NCI-H2196 (cell line): Measurements from ENCODE around the gene ICE2.

Experiments
- DNase-seq: peaks from one replicate; lab custom pipeline; 2025; ENCODE audit not compliant: unreplicated experiment; lab: John Stamatoyannopoulos, UW

Gene ICE2

DNA sequence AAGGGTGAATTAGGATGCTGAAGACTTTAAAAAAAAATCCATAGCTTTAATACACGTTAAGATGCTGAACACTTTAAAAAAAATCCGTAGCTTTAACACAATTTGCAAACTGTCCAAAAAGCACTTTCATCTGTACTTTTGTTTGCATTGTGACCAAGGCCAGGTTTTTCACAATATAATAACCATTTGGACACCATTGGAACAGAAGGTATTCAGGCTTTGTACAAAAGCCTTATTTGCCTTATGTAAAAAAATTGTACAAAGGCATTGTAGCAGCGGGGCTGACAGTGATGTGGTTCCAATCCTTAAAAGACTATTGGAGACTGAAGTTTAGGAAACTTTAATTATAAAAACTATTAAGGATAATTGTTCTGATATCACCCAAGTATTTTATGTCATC is 15.2 kb upstream of the ICE2 start:
- no peak for DNase-seq

DNA sequence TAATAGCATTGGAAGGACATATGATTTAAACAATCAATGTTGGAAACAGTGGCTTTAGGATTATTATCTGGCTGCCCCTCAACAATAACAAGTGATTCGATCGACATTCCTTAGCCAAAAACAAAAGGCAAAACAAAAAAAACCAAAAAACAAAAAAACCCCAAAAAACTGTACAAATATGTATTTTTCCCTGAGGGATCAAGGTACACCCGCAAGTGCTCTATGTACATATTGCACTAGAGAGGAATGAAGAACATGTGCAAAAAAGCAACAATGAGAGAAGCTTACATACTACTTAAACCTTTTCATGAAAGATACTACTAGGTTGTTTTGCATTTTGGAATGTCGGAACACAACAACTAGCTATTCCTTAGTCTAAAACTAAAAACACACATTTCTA is 14.2 kb upstream of the ICE2 start:
- DNase-seq, result no peak

DNA sequence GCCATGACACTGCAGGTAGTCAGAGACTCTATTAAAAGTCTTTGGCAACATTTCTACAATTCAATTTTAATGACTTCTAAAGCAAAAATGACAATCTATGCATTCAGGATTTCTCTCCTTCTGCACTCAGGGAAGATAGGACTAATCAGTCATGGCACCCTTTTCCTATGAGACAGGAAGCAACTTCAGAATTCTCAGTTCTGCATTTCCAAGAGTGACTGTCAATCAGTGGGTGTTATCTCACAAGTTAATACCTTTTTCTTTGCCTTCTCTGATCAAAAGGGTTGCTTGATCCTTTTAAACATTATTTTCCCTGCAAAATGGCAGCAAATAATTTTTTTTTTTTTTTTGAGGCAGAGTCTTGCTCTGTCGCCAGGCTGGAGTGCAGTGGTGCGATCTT is 7.8 kb upstream of the ICE2 start:
- DNase-seq, result no peak

DNA sequence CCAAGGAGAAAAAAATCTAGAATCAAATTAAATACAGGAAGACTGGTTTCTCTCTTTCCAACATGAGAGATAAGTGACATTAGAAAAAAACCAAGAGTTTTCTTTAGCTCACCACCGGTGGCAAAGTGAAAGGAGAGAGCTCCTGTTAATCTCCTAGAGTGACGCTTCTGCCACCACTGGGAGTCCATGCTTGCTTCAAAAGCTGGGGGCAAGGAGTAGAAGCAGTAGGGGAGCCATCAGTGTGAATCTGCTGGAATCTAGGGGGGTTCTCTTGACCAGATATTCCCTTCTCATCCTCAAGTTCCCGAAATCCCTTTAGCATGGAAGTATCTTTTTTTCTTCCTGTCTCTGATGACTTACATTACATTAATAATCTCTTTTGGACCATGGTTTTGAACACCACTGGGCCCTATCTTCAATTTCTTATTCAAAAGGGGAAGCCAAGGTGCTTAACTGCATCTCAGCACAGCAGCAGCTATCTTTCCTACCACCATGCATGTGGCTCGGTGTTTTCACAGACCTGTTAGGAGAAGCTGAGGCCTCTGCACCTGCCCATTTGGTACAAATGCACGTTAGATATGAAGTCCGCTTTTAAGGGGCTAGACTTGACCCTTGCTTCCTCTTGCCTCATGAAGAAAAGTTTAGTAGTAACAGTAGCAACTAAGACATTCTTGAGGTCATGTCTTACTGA is 6.6 kb upstream of the ICE2 start:
- no peak for DNase-seq

DNA sequence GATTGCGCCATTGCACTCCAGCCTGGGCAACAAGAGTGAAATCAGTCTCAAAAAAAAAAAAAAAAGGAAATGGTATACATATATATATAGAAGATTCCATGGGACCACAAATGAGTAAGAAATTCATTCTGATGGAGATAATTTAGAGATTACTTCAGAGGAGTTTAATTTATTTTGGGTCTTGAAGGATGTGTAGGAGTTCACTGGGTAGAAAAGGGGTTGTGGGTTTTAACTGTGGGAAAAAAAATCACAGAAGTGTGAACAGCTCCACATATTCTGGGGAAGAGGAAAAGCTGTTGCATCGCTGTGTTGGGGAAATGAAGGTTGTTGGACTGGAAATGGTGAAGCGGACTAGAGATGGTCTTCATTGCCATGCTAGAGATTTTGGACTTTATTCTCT is 4.1 kb upstream of the ICE2 start:
- DNase-seq, result no peak

DNA sequence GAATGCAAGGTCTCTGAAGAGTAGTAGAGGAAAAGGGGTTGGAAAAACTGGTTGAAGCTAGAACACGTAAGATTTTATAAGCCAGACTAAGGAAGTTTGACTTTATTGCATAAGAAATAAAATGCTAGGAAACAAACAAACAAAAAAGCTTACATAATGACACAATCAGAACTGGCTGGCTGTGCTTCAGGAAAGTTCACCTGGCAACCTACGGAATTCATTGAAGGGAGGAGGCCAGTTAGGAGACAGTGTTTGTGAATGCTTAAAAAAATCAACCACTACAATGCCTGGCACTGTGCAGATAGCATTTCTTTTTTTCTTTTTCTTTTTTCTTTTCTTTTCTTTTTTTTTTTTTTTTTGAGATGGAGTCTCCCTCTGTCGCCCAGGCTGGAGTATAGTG is 1.9 kb upstream of the ICE2 start:
- no peak for DNase-seq

DNA sequence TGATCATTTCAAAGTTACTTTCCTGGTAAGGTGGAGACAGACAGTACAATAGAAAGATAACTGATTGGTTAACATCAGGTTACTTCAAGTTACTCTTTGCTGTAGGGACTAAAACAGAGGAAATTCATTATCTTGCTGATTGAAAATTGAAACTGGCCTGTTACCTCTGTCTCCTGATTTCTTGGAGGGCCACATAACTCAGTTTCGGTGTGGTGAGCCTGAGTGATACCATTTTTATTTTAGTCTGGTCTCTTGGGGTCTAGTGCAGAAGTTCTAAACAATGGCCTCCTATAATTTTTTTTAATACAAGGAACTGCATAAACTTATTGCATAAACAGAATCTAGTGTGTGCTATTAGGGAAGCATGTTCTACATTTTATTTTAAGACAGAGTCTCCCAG is 1.2 kb upstream of the ICE2 start:
- DNase-seq, result no peak

DNA sequence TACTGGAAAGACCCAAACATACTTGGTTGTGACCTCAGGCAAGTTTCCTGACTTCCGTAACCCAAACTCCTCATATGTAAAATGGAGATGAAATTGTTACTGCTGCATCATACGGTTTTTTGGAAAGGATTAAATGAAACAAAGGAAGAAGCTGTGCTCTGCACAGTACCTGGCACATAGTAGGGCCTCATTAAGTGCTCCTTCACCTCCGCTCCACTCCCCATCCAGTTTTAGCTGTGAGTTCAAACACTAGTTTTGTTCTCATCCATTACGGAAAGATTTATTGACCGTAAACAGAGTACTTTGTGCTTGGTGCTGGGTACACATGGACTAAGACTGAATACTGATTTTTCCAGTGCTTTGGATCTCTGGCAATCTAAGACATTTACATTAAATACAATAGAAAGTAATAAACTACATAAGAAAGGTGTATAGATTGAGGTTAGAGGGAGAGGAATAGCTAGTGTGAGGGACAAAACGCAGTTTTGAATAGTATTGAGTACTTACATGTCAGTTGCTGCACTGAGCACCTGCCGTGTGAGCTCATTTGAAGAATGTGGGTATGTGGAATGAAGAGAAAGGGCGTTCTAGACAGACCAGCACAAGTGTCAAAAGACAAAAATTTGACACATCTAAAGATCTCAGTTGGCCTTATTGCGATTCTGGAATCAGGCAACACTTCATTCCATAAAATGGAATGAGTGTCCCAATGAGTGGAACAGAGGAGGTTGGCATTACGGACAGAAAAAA is 594 bp upstream of the ICE2 start:
- no peak for DNase-seq

DNA sequence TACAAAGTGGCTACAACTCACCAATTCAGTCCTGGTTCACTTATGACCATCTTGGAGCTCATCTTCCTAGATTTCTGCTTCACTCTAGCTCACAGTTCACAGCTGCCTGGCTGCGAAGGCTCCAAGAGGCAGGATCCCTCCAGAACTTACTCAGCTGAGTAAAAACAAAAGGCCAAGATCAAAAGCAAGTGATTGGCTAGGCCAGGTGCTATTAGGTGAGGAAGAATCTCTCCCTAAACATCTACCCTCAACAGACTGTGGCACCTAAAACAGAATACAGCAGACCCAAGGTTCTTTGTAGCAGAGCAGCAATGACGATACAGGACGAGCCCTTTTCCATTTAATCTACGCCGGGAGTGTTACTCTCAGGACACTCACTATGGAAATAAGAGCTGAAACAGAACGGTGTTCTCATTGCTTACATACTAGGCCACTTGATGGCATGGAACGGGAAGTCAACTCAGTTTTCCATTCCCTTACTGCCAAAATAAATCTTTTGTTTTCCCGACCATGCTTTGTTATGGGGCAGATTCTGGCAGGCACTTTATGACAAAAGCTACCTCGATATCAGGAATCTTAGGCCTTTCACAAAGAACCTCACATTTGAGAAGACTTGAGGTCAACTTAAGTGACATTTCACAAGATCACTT is 901 bp downstream of the ICE2 start:
- DNase-seq, result no peak

DNA sequence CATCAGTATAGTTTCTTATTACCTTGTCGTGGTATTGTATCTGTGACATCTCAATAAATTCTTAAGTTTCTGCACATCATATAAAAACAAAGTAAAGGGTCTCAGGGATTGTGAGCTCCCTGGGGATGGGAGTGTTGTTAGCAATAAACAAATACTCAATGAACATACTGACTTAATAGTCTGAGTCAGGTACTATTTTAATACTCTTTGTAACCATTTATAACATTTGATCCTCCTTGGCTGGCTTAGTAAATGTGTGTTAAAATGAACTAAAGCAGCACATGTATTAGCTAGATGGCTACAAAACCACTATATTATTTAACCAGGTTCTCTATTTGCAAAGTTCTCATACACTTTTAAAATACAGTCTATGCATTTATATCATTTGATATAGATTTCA is 1.8 kb downstream of the ICE2 start:
- no peak for DNase-seq

DNA sequence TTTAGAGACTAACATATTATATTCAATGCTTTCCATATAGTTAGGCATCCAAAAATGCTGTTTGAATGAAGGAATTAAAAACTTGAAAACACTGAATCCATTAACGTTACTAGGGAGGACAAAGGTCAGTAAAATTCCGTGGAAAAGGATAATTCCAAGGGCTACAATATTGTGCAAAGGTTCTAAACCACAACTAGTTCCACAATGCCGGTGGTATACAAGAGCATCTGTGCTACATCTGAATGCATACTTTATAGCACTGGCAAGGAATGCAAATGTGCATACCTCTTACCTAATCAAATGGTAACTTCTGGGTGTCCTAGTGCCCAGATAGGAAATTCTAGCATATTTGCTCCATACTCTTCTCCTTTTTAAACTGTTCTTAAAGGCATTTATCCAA is 2.2 kb downstream of the ICE2 start:
- DNase-seq, result no peak

DNA sequence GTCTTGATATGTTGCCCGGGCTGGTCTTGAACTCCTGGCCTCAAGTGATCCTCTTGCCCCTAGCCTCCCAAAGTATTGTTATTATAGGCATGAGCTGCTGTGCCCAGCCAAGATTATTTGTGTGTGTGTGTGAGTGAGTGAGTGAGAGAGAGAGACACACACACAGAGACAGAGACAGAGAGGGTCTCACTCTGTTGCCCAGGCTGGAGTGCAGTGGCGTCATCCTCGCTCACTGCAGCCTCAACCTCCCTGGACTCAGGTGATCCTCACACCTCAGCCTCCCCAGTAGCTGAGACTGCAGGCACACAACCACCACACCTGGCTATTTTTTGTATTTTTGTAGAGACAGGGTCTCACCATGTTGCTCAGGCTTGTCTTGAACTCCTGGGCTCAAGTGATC is 5.8 kb downstream of the ICE2 start:
- DNase-seq, result no peak

DNA sequence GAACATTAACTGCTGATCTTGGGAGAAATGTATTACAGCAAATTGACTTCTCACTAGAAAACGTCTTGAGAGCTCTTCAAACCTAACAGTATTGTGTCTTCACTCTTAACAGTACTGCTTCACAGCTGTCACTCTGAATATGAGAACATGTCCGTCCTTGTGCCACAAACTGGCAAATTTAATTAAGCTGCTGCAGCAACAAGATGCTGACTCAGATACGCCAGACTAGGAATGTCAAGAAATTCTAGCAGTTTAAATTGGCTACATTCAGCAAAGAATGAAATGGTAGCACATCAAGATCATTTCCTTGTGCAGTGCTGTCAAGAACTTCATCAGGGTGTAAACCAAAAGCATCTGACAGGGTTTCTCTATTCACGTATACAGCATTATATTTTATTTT is 7.6 kb downstream of the ICE2 start:
- no peak for DNase-seq

DNA sequence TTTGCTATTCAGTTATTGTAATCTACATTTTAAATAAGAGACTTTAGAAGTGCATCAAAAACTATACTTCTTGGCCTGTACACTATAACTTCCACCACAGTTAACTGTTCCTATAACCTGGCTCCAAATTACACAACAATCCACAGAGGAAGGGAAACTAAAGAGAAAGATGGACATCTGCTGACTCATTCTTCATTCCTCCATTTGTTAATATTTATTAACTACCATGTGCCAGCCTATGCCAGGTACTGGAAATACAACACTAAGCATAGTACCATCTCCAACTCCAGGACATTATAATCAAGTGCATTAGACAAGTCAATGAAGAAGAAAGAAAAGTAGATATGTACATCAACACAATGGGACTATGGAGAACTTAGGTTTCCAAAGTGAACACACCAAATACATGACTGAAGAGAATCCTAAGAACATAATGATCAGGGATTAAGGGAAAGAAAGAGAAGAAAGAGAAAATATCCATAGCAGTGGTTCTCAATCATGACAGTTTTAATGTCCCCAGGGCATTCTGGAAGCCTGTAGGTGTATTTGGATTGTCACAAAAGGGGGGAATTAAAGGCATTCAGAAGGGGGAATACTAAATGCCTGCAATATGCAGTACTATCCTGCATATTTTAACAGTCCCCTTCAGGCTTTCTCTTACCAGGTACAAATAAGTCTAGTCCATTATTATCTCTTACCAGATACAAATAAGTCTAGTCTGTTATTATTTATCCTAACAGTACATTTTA is 8.9 kb downstream of the ICE2 start:
- DNase-seq, result no peak

DNA sequence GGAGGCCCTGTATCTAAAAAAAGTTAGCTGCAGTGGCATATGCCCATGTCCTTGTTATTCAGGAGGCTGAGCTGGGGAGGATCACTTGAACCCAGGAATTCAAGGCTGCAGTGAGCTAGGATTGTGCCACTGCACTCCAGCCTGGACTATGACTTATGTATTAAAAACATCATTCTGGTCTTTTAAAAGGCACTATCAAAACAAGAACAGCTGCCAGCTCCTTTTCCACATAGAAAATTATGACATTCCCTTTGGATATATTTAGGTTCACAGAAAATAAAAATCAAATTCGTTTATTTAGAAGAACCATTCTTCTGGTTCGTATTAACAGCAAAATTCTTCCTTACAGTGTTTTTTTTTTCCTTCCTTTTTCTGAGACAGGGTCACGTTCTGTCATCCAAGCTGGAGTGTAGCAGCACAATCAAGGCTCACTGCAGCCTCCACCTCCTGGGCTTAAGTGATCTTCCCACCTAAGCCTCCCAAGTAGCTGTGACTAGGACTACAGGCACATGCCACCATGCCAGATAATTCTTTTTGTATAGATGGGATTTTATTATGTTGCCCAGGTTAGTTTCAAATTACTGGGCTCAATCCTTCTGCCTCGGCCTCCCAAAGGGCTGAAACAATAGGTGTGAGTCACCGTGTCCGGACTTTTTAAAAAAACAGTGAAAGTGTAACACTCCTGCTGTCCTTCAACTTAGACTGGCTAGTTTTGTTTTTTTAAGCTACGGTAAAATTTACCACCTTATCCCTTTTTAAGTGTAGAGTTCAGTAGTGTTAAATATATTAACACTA is 13.9 kb downstream of the ICE2 start:
- no peak for DNase-seq

DNA sequence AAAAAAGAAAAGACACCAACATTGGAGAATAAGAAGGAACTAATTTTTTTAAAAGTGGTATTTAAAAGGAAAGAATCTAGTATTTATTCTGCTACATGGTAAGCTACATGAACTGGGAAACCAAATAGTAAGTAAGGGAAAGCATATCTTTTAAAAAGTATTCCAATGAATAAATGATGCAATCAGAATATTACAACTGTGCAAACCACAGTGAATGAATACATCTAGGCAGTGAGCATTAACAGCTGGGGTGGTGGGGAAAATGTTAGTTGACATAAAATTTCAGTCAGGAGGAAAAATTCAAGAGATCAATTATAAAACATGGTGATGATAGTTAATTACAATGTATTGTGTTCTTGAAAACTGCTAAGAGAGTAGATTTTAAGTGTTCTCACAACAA is 16.9 kb downstream of the ICE2 start:
- DNase-seq, result no peak

DNA sequence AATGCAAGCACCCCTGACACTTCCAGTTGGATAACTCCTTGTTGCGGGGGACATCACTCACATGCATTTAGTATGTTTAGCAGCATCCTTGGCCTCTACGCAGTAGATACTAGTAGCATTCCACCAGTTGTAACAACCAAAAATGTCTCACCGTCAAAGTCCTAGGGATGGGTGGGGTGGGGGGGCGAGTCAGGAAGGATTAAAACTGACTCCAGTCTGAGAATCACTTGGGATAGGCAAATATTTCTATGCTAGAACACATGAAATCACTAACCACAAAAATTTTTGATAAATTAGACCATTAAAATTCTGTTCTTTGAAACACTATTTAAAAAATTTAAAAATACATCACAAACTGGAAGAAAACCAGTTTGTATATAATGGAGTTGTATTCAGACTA is 18.0 kb downstream of the ICE2 start:
- no peak for DNase-seq

DNA sequence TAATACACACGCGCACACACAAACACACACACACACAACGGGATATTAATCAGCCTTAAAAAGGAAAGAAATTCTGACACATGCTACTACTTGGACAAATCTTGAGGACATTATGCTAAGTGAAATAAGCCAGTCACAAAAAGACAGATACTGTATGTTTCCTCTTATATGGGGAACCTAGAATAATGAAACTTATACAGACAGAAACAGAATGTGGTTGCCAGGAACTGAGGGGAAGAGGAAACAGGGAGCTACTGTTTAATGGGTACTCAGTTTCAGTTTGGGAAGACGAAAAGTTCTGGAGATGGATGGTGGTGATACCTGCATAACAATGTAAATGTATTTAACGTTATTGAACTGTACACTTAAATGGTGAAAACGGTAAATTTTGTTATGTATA is 20.2 kb downstream of the ICE2 start:
- DNase-seq, result no peak

DNA sequence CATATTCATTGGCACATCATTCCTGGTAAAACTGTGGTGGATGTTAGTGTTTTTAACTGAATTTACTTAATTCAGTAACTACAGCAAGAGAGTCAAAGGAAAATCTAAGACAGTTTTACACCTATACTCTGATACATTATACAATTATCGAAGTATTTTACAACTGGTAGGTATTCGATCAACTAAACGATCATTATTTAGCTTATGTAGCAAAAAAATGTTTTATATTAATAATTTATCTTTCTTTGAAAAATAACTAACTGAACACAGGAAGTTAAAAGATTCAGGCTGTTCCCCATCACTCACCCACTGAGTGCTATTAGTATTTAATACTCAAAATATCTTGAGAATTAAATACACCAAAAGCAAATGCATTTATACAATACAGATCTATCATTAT is 21.0 kb downstream of the ICE2 start:
- DNase-seq, result no peak

DNA sequence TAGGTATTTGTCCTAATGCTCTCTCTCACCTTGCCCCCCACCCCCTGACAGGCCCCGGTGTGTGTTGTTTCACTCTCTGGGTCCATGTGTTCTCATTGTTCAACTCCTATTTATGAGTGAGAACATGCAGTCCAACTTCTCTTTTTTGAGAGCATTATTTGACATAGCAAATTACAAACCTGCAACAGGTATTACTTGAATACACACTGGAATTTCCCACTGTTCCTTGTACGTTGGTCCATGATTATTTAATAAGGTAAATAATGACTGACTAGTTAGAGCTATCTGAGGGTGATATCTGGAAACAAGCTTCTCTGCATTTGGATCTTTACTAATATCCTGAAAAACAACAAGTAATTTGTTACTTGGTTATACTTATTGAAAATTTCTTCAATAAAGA is 24.1 kb downstream of the ICE2 start:
- DNase-seq, result no peak
